HepG2 (cell line): ENCODE data around the gene LRRC32. TPM values are rescaled to one million over a fixed set of nuclear protein-coding genes. Genes with fewer than 3 reads are reported as not detected.

ENCODE experiments used
- ATAC-seq: fragments of 200-7000 bp; cut with Tn5 transposase; 3 replicates; pipeline ENCODE4 v1.9.1; 2020; ENCODE audit warnings: mild to moderate bottlenecking, moderate library complexity
- BruUV-seq: library from RNA; stranded (reverse); fragments of 400-500 nt; replicated peaks from 2 replicates; lab custom pipeline; 2021; lab: Mats Ljungman, UMichigan
- CTCF ChIA-PET: fragments of 300-600 bp; formaldehyde crosslinking; extraction: SDS; loops from one replicate; lab custom pipeline; 2021; ENCODE audit warnings: low total read pairs, inconsistent platforms, low intra/inter-chr PET ratio; lab: Yijun Ruan, JAX
- POLR2A ChIA-PET: fragments of 350-600 bp; sonication (Branson Sonifier 250); formaldehyde crosslinking; loops from one replicate; lab custom pipeline; 2020; ENCODE audit warnings: antibody characterized with exemption, inconsistent platforms; lab: Yijun Ruan, JAX
- DNase-seq: peaks from one replicate; pipeline ENCODE4 v3.0.0-alpha.2; 2015; ENCODE audit warnings: low spot score
- FAIRE-seq: peaks from 3 replicates; lab custom pipeline; 2011; peaks lifted over from hg19 to GRCh38; lab: Jason Lieb, UNC
- H2AFZ ChIP-seq: one replicate; pipeline ENCODE4 v1.6.1; 2011; ENCODE audit warnings: low read length, inconsistent platforms
- H3K27ac ChIP-seq: fragments of 300-600 bp; 3 replicates; pipeline ENCODE4 v1.8.0; 2011; ENCODE audit warnings: mixed run types, mild to moderate bottlenecking, mixed read lengths, low read length, inconsistent platforms; ENCODE audit not compliant: insufficient read depth; ENCODE audit errors: extremely low read length
- H3K27me3 ChIP-seq, 2 experiments: fragments of 200-600 bp in 1 of 2; 2 replicates in 1 of 2; 3 replicates in 1 of 2; pipeline versions ENCODE4 v1.6.0 to v1.8.0; 2011; ENCODE audit warnings: low read length in 2 of 2, mild to moderate bottlenecking in 2 of 2, moderate library complexity in 2 of 2, inconsistent platforms in 1 of 2; ENCODE audit not compliant: insufficient read depth in 2 of 2, control insufficient read depth in 1 of 2
- H3K36me3 ChIP-seq, 2 experiments: fragments of 200-600 bp in 1 of 2; replicated peaks in 1 of 2; 2 replicates in 1 of 2; 3 replicates in 1 of 2; pipeline versions ENCODE4 v1.5.1 to v1.8.0; 2011; ENCODE audit warnings: low read length in 2 of 2, inconsistent platforms in 1 of 2; ENCODE audit not compliant: insufficient read depth in 2 of 2, control insufficient read depth in 1 of 2
- H3K4me1 ChIP-seq: 2 replicates; pipeline ENCODE4 v1.5.1; 2012; ENCODE audit warnings: low read length, inconsistent platforms; ENCODE audit not compliant: insufficient read depth
- H3K4me2 ChIP-seq: 2 replicates; pipeline ENCODE4 v1.6.0; 2011; ENCODE audit warnings: low read depth, low read length, inconsistent platforms
- H3K4me3 ChIP-seq, 3 experiments: fragments of 200-600 bp in 1 of 3; sonication (generic), shearing (Covaris generic) in 1 of 3; replicated peaks in 1 of 3; 2 replicates each; pipeline ENCODE4 v1.5.1; 2011 to 2016; ENCODE audit warnings: low read length in 3 of 3, inconsistent platforms in 2 of 3, low read depth in 2 of 3, mild to moderate bottlenecking in 2 of 3, control low read depth in 1 of 3, mixed read lengths in 1 of 3; ENCODE audit not compliant: insufficient read depth in 1 of 3
- H3K79me2 ChIP-seq: one replicate; pipeline ENCODE4 v1.6.1; 2011; ENCODE audit warnings: low read length, inconsistent platforms; ENCODE audit not compliant: insufficient read depth
- H3K9ac ChIP-seq: 2 replicates; pipeline ENCODE4 v1.6.0; 2011; ENCODE audit warnings: mild to moderate bottlenecking, low read depth, low read length, inconsistent platforms; ENCODE audit not compliant: insufficient read depth
- H3K9me3 ChIP-seq: 2 replicates; pipeline ENCODE4 v1.5.1; 2012; ENCODE audit warnings: mild to moderate bottlenecking, low read length
- H4K20me1 ChIP-seq: 2 replicates; pipeline ENCODE4 v1.6.0; 2011; ENCODE audit warnings: inconsistent platforms, mild to moderate bottlenecking, low read length, moderate library complexity; ENCODE audit not compliant: insufficient read depth
- NCOR1 ChIP-seq: fragments of 200-600 bp; sonication (generic); IDR thresholded peaks from 2 replicates; pipeline ENCODE4 v1.7.0; 2017; ENCODE audit warnings: antibody characterized with exemption, low read length, borderline replicate concordance
- SP140L ChIP-seq: sonication (generic); formaldehyde crosslinking; IDR thresholded peaks from 2 replicates; pipeline ENCODE4 v1.4.0; 2020; ENCODE audit warnings: missing genetic modification reagents, borderline replicate concordance
- ZNF672 ChIP-seq: sonication (generic); formaldehyde crosslinking; IDR thresholded peaks from 2 replicates; pipeline ENCODE4 v1.8.1; 2022; ENCODE audit warnings: missing genetic modification reagents
- WGBS: methylation state at CpG from one replicate; pipeline ENCODE4 v1.1.6; 2017; ENCODE audit warnings: low lambda C conversion rate; 5-methylcytosine and 5-hydroxymethylcytosine counted together
- in situ Hi-C: cut with HindIII; loops from 2 replicates; pipeline ENCODE4 v1.10.0; 2017; ENCODE audit warnings: low pct_unique_long_range_greater_than_20kb; ENCODE audit not compliant: extremely low pct_ligation_motif_present
- intact Hi-C: fragments of 100-400 bp; cut with micrococcal nuclease; formaldehyde crosslinking; loops from one replicate; pipeline ENCODE4 v1.10.0; 2022; ENCODE audit not compliant: unreplicated experiment
- polyA plus RNA-seq, 8 experiments: library from polyadenylated mRNA; depleted of rRNA in 3 of 8; stranded (reverse) in 7 of 8; unstranded in 1 of 8; fragments of >200 nt; fragmentation: Illumina TruSeq in 4 of 8; extraction: Trizol in 4 of 8; gene quantifications; 2 replicates each; pipeline versions ENCODE4 v1.2.1 to v1.2.3, GENCODE V29; 2011 to 2016; ENCODE audit warnings: low read depth in 4 of 8, missing spikeins in 1 of 8, mixed read lengths in 1 of 8; ENCODE audit not compliant: insufficient read depth in 1 of 8
- total RNA-seq, 5 experiments: library from RNA; depleted of rRNA; stranded (reverse); fragments of >200 nt; fragmentation: Illumina TruSeq; extraction: Trizol; gene quantifications; 2 replicates each; pipeline ENCODE4 v1.2.3, GENCODE V29; 2016; ENCODE audit warnings: low read depth in 1 of 5
- TF ChIP-seq, protein P1 (sequence below): sonication (generic); formaldehyde crosslinking; IDR thresholded peaks from 2 replicates; pipeline ENCODE4 v1.5.1; 2020; ENCODE audit warnings: mild to moderate bottlenecking, missing genetic modification reagents, moderate library complexity
- TF ChIP-seq, protein P2 (sequence below): sonication (generic); formaldehyde crosslinking; IDR thresholded peaks from 2 replicates; pipeline ENCODE4 v1.4.0; 2020; ENCODE audit warnings: missing genetic modification reagents

The LRRC32 gene
- total and polyA plus RNA-seq, 2 of the 13 experiments (the other 11 are each of a cell fraction or from before 2014, with no cell fraction given) = 0.07 TPM; not detected in 1

DNA sequence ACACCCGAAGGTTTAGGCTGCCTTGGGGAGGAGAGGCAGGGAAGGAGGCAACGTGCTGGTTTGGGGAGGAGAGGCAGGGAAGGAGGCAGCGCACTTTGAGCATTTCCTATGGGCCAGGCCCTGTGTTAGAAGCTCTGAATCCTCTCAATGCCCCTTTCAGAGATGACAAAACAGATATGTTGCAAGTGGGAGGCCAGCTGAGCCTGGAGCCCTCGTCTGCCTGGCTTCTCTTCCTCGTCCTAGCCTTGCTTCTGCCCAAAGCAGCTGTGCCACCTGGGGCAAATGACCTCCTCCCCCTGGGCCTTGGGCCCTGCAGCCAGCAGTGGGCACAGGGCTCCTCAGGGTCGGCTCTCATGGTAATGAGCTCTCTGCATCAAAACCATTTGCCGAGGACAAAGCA is 15.3 kb upstream of the LRRC32 start (continued):
- TF ChIP-seq, protein P1, sequence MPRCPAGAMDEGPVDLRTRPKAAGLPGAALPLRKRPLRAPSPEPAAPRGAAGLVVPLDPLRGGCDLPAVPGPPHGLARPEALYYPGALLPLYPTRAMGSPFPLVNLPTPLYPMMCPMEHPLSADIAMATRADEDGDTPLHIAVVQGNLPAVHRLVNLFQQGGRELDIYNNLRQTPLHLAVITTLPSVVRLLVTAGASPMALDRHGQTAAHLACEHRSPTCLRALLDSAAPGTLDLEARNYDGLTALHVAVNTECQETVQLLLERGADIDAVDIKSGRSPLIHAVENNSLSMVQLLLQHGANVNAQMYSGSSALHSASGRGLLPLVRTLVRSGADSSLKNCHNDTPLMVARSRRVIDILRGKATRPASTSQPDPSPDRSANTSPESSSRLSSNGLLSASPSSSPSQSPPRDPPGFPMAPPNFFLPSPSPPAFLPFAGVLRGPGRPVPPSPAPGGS (CRISPR knock-in tag) = no peak
- TF ChIP-seq SP140L (CRISPR knock-in tag) = no peak
- TF ChIP-seq, protein P2, sequence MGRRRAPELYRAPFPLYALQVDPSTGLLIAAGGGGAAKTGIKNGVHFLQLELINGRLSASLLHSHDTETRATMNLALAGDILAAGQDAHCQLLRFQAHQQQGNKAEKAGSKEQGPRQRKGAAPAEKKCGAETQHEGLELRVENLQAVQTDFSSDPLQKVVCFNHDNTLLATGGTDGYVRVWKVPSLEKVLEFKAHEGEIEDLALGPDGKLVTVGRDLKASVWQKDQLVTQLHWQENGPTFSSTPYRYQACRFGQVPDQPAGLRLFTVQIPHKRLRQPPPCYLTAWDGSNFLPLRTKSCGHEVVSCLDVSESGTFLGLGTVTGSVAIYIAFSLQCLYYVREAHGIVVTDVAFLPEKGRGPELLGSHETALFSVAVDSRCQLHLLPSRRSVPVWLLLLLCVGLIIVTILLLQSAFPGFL (CRISPR knock-in tag) = no peak

DNA sequence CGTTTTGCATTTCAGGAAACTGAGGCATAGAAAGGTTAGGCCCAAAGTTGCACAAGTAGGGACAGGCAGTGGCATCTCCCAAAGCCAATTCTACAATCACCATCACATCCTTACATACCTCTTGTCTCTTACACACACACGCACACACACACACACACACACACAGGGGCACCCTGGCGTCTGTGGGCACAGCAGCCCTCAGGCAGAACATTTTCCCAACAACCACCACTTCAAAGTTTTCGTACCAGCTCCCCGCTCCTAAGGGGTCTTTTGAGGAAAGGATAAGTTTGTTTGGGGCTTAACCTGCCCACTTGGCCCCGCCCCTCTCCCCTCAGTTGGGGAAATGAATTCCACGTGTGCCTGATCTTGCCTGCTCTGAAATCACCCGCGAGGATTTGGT is 14.7 kb upstream of the LRRC32 start:
- intact Hi-C loops = no loop called here

More for the DNA sequence above, 14.7 kb upstream of the LRRC32 start:
- no peak overlapping the region for H2AFZ ChIP-seq
- no TSS peak for BruUV-seq
- ATAC-seq = no peak
- whole genome bisulfite sequencing = 49% methylated on average over 9 of the region's 9 CpGs
- no peaks in the 10 kb centered on the region for H3K9me3 ChIP-seq
- ChIA-PET POLR2A (no interaction called here), CTCF (no interaction called here)
- no peaks in the 10 kb centered on the region for H3K79me2 ChIP-seq
- in situ Hi-C loops = no loop called here
- no peaks in the 10 kb centered on the region for H3K4me1 ChIP-seq
- no peak for DNase-seq
- H3K36me3 ChIP-seq = no peaks in the 10 kb centered on the region
- no peak for TF ChIP-seq NCOR1
- TF ChIP-seq ZNF672 (CRISPR knock-in tag) = no peak
- no peak overlapping the region for H3K4me3 ChIP-seq
- no peaks in the 10 kb centered on the region for H4K20me1 ChIP-seq
- H3K4me2 ChIP-seq = no peak overlapping the region
- H3K9ac ChIP-seq = no peak overlapping the region
- peaks cover 7 to 46% of the 10 kb centered on the region in 2 experiments; a peak in 3 of 5 replicates for H3K27me3 ChIP-seq
- no peak for FAIRE-seq
- no peak overlapping the region for H3K27ac ChIP-seq
